ENCODE results near the gene PHC2.

- TF ChIP-seq CTCF (IDR thresholded peaks at IDR 0.05; ENCODE audit: low read length) (no peak), EZH2 (IDR thresholded peaks at IDR 0.05; ENCODE audit: borderline replicate concordance, low read length) (no peak)
Measured at GRCh38 chr1:33330906-33331305, 100.0 kb downstream of the PHC2 start.
